Natural killer cell (primary cell): ENCODE measurements around the gene GOLGA8S. TPM values are rescaled to one million over a fixed set of nuclear protein-coding genes. Genes with fewer than 3 reads are reported as not detected.
"Not testable (repeated sequence)": the region's sequence is repeated elsewhere in the genome, so short reads cannot be mapped to it uniquely, and the experiment has no call there.

Source experiments
- ATAC-seq, 3 donors: fragments of 150-1000 bp in 2 of 3; fragments of 200-7000 bp in 1 of 3; cut with Tn5 transposase; 1 replicate in 1 of 3; 2 replicates in 2 of 3; pipeline ENCODE4 v1.10.0; 2021; ENCODE audit warnings: mild to moderate bottlenecking in 2 of 3, moderate library complexity in 2 of 3
- DNase-seq, 2 donors: peaks; one replicate each; pipeline versions ENCODE4 v3.0.0 to v3.0.0-alpha.2; 2013 to 2021; ENCODE audit warnings: mixed read lengths in 1 of 2
- H3K27ac ChIP-seq: one replicate; pipeline ENCODE4 v1.5.1; 2013; ENCODE audit warnings: mild to moderate bottlenecking, low read length
- H3K27me3 ChIP-seq: one replicate; pipeline ENCODE4 v1.6.1; 2013; ENCODE audit warnings: low read length; ENCODE audit not compliant: control insufficient read depth, insufficient read depth
- H3K36me3 ChIP-seq: one replicate; pipeline ENCODE4 v1.6.1; 2013; ENCODE audit warnings: low read length; ENCODE audit not compliant: control insufficient read depth, insufficient read depth
- H3K4me1 ChIP-seq: one replicate; pipeline ENCODE4 v1.6.1; 2013; ENCODE audit warnings: low read length; ENCODE audit not compliant: control insufficient read depth, insufficient read depth
- H3K4me3 ChIP-seq: one replicate; pipeline ENCODE4 v1.5.1; 2013; ENCODE audit warnings: low read length
- H3K9me3 ChIP-seq: one replicate; pipeline ENCODE4 v1.6.1; 2013; ENCODE audit warnings: low read length; ENCODE audit not compliant: control insufficient read depth, insufficient read depth
- H3K27ac Mint-ChIP-seq, 2 donors: one replicate each; pipeline ENCODE4 v1.8.0; 2022; ENCODE audit warnings: mild to moderate bottlenecking in 2 of 2, mixed read lengths in 2 of 2, moderate library complexity in 1 of 2
- H3K27me3 Mint-ChIP-seq, 2 donors: one replicate each; pipeline ENCODE4 v1.8.0; 2022; ENCODE audit warnings: low read depth in 2 of 2, mixed read lengths in 2 of 2
- H3K36me3 Mint-ChIP-seq: one replicate; pipeline ENCODE4 v1.8.0; 2022; ENCODE audit warnings: mixed read lengths
- H3K4me1 Mint-ChIP-seq, 2 donors: one replicate each; pipeline ENCODE4 v1.8.0; 2022; ENCODE audit warnings: mixed read lengths in 2 of 2
- H3K4me3 Mint-ChIP-seq: one replicate; pipeline ENCODE4 v1.8.0; 2022; ENCODE audit warnings: mild to moderate bottlenecking, moderate library complexity, mixed read lengths
- H3K9me3 Mint-ChIP-seq, 2 donors: one replicate each; pipeline ENCODE4 v1.8.0; 2022; ENCODE audit warnings: mixed read lengths in 2 of 2
- CTCF ChIP-seq: fragments of 200-600 bp; IDR thresholded peaks from one replicate; pipeline ENCODE4 v1.8.0; 2022; ENCODE audit warnings: antibody characterized with exemption
- WGBS: methylation state at CpG from one replicate; pipeline ENCODE4 v1.1.7; 2013; ENCODE audit warnings: missing lambda C conversion rate; ENCODE audit not compliant: insufficient coverage; 5-methylcytosine and 5-hydroxymethylcytosine counted together
- intact Hi-C: fragments of 100-400 bp; cut with micrococcal nuclease; formaldehyde crosslinking; loops from one replicate; pipeline ENCODE4 v1.14.2; 2022
- total RNA-seq, 4 donors: library from RNA; stranded (reverse); fragments of 120-200 nt in 1 of 4; gene quantifications; one replicate each; pipeline versions ENCODE4 v1.2.3 to v1.2.4, GENCODE V29; 2013 to 2022

Gene GOLGA8S
- total RNA-seq, 3 donors from 2014 or later (not counting 1 experiment from before 2014, with no cell fraction given): 2.3 to 6.0 (median 2.8) TPM

DNA sequence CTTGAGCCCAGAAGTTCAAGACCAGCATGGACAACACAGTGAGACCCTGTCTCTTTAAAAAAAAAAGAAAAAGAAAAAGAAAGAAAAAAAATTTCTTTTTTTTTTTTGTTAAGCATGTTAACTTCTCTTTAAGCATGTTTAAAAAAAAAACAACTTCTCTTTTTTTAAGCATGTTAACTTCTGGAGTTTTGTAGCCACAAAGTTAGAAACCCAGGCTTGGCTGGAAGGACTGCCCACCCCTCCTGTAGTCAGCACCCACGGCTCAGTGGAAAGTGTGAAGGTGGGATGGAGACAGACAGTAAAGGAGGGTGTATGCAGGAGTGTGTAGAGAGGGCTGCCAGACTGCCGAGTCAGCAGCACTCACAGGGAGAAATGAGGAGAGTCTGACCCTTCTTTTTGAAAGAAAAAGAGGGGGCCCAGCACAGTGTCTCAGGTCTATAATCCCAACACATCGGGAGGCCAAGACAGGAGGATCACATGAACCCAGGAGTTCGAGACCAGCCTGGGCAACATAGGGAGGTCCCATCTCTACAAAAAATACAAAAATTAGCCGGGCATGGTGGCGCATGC lies 33.2 kb downstream of the GOLGA8S start:
- Histone ChIP-seq H3K36me3 (no peaks in the 10 kb centered on the region), H3K9me3 (no peaks in the 10 kb centered on the region), H3K27me3 (no peaks in the 10 kb centered on the region), H3K27ac (no peak overlapping the region), H3K4me1 (no peaks in the 10 kb centered on the region), H3K4me3 (no peak overlapping the region)
- DNase-seq (no peak), ATAC-seq (no peak)
- Mint-ChIP-seq H3K27ac (no peak overlapping the region), H3K4me3 (no peak overlapping the region), H3K9me3 (no peaks in the 10 kb centered on the region), H3K4me1 (no peaks in the 10 kb centered on the region), H3K27me3 (peaks cover 0 to 17% of the 10 kb centered on the region in 2 donors), H3K36me3 (no peaks in the 10 kb centered on the region)
- intact Hi-C loops: no loop called here
- WGBS: 47% methylated on average over 6 of the region's 6 CpGs
- no peak for TF ChIP-seq CTCF

DNA sequence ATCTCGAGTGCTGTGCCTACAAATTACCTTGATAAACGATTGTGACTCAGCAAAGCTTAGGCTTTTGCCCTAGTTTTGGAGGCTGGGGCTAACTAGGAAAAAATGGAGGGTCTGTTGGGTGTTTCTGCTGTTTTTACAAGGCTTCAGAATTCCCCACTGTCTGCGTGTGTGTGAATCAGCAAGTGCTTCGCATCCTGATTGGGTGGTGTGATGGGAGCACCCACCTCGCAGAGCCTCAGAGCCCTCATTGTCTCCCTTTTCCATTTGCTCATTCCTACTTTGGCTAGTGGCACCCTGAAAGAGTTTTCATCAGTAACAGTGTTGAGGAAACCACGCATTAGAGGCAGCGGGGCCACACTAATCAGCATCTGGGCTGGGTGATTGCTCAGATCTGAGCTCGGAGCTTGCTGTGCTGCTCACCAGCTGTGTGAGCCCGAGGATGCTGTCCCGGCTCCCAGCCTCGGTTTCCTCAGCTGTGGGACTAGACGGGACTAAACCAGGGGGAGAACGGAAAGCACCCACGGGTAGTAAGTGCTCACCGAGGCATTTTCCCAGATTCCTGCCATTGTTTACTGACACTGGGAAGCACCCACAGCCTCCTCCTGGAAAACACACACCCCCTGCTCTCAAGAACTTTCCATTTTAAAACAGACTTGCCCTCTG lies 40.6 kb downstream of the GOLGA8S start:
- intact Hi-C loops: no loop called here
- Mint-ChIP-seq H3K4me3 (no peak overlapping the region), H3K27me3 (no peaks in the 10 kb centered on the region), H3K36me3 (no peaks in the 10 kb centered on the region), H3K9me3 (no peaks in the 10 kb centered on the region), H3K4me1 (no peaks in the 10 kb centered on the region), H3K27ac (no peak overlapping the region)
- no peak for DNase-seq
- Histone ChIP-seq H3K36me3 (no peaks in the 10 kb centered on the region), H3K27me3 (no peaks in the 10 kb centered on the region), H3K27ac (no peak overlapping the region), H3K9me3 (no peaks in the 10 kb centered on the region), H3K4me3 (no peak overlapping the region), H3K4me1 (no peaks in the 10 kb centered on the region)
- 84% methylated on average over 14 of the region's 15 CpGs for WGBS
- ATAC-seq: no peak
- TF ChIP-seq CTCF: no peak

DNA sequence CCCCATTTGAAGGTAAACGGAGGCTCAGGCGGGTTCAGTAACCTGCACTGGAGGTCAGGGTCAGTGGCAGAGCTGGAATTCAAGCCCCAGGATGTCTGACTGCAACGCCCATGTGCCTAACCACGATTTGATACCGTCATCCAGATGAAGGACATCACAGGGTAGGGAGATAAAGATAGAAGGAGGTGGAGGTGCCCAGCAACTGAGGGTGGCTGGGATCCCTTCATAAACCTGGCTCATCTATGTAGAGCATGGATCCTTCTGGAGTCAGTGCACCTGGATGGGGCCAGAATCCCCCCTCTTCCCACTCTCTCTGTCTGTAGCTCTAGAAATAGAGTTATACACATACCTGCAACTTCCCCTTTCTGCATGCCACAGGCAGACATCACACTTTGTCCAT lies 41.3 kb downstream of the GOLGA8S start:
- Histone ChIP-seq H3K4me3 (no peak overlapping the region), H3K27ac (no peak overlapping the region), H3K9me3 (no peaks in the 10 kb centered on the region), H3K27me3 (no peaks in the 10 kb centered on the region), H3K4me1 (no peaks in the 10 kb centered on the region), H3K36me3 (no peaks in the 10 kb centered on the region)
- Mint-ChIP-seq H3K36me3 (no peaks in the 10 kb centered on the region), H3K4me3 (no peak overlapping the region), H3K27ac (no peak overlapping the region), H3K4me1 (no peaks in the 10 kb centered on the region), H3K27me3 (no peaks in the 10 kb centered on the region), H3K9me3 (no peaks in the 10 kb centered on the region)
- WGBS: 77% methylated on average over 5 of the region's 5 CpGs
- TF ChIP-seq CTCF: no peak
- no peak for ATAC-seq
- DNase-seq: no peak
- intact Hi-C loops: no loop called here

DNA sequence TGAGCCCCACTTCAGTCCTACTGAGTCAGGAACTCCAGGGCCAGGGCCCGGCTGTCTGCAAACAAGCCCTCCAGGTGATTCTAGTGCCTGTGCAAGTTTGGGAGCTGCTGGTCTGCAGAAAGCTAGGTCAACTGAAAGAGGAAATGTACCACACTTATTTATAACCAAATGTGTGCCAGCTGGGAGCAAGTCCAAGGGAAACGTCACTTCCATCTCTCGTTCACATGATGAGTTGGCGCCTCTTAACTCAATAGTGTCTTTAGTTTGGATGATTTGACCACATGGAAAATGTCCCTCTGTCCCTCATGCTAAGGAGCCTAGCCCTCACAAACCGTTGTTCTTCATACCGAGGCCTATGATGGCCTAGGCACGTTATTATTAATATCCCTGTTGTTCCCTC lies 43.2 kb downstream of the GOLGA8S start:
- DNase-seq (no peak), ATAC-seq (no peak)
- no peaks in the 10 kb centered on the region for H3K4me1 ChIP-seq
- no peak for TF ChIP-seq CTCF
- Mint-ChIP-seq H3K4me1 (no peaks in the 10 kb centered on the region), H3K36me3 (no peaks in the 10 kb centered on the region), H3K27me3 (peaks cover 0 to 3% of the 10 kb centered on the region in 2 donors), H3K9me3 (no peaks in the 10 kb centered on the region), H3K4me3 (no peak overlapping the region), H3K27ac (no peak overlapping the region)
- H3K4me3 ChIP-seq: no peak overlapping the region
- H3K9me3 ChIP-seq: no peaks in the 10 kb centered on the region
- 68% methylated on average over 7 of the region's 7 CpGs for WGBS
- no peaks in the 10 kb centered on the region for H3K27me3 ChIP-seq
- intact Hi-C loops: no loop called here
- H3K36me3 ChIP-seq: no peaks in the 10 kb centered on the region
- H3K27ac ChIP-seq: no peak overlapping the region

DNA sequence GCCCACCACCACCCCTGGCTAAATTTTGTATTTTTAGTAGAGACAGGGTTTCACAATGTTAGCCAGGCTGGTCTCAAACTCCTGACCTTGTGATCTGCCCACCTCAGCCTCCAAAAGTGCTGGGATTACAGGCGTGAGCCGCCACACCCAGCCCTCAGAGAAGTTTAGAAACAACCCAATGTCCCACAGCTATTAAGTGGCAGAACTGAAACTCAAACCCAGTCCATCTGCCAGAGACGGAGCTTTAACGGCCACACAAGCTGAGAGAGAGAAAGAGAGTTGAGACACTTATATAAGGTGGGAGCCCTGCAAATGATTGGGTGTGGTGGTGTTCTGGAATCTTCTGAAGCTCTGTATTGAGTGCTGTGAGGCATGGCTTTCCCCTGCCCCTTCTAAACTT lies 43.8 kb downstream of the GOLGA8S start:
- H3K4me3 Mint-ChIP-seq, H3K27ac ChIP-seq, H3K27ac Mint-ChIP-seq, H3K36me3 ChIP-seq, H3K27me3 ChIP-seq, H3K4me1 Mint-ChIP-seq, DNase-seq, H3K9me3 ChIP-seq, intact Hi-C loops, H3K27me3 Mint-ChIP-seq, H3K36me3 Mint-ChIP-seq, H3K4me3 ChIP-seq, H3K4me1 ChIP-seq, H3K9me3 Mint-ChIP-seq: not testable (repeated sequence)
- peak in 1 of 3 donors; percentile 38 for ATAC-seq
- WGBS: 89% methylated on average over 4 of the region's 4 CpGs
